Measurements from ENCODE around the gene MOGAT2.

Gene MOGAT2

DNA sequence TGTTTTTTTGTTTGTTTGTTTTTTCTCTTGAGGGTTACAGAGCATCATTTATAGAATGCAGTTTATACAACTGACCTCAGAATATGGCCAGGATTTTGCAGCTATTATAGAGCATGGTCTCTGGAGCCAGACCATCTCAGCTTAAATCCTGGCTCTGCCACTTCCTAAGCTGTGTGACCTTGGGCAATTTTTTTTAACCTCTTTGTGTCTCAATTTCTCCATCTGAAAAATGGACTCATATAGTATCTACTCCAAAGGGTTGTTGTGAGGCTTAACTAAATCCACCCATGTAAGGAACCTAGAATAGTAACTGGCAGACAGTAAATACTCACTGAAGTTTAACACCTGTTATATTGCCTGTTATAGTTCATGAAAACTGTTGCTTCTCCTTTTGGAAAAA, 42.6 kb downstream of the MOGAT2 start:
- DNase-seq, result no peak

DNA sequence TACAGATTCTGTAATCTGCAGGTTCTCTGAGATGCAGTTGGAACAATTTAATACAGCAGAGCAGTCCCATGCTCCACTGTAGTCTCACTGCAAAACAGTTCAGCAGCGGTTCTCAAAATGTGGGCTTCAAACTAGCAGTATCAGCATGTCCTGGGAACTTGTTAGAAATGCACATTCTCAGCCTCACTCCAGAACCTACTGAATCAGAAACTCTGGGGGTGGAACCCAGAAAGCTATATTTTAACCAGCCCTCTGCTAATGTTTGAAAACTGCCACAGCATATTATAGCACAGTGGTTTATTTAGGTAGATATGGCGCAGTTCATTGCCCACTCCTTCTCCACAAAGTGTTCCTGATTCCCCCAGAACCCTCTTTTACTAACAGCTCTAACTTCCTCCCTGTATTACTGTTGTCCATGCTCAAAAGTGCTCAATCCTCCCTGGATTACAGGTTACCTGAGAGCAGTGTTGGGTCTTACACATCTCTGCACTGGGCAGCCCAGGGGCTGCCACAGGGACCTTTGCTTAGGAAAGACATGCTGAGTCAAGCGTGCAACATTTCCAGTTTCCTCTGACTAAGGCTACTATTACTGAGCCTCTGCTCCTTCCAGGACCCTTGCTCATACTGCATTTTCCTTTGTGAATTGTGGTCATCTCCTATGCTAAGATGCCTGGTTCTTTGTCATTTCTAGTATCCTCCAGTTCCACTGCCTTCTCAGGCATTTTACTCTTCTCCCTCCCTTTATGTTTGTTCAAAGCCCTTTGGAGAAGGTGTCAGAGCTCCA, 43.3 kb downstream of the MOGAT2 start:
- no peak for DNase-seq

DNA sequence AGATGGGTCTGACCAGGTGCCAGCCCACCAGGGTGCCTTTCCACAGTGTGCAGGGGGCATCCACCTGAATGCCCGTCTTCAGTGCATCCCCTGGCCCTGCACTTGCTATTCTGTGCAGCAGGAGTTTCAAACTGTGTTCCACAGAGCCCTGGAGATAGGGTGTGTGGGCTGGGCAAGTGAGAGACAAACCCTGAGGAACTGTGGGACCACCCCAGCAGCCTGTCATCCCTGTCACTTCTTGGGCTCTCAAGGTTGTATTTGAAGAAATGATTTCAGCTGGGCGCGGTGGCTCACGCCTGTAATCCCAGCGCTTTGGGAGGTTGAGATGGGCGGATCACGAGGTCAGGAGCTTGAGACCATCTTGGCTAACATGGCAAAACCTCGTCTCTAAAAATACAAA, 44.5 kb downstream of the MOGAT2 start:
- no peak for DNase-seq

DNA sequence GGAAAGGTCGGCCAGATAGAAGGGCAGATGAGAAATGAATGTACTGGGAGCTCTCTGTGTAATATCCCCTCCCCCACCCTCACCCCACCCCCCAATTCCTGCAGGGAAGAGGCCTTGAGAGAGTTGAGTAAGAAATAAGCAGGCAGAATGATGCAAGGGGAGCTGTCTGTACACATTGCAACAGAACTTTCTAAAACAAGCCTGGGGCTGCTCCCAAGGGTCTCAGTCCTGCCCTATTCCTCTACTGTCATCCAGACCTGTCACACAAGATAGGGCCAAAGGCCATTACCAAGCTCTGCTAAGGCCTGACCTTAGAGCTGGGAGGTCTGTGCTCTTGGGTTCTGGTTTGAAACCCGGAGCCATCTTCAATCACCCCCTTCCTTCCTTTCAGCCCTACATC, 45.2 kb downstream of the MOGAT2 start:
- no peak for DNase-seq

DNA sequence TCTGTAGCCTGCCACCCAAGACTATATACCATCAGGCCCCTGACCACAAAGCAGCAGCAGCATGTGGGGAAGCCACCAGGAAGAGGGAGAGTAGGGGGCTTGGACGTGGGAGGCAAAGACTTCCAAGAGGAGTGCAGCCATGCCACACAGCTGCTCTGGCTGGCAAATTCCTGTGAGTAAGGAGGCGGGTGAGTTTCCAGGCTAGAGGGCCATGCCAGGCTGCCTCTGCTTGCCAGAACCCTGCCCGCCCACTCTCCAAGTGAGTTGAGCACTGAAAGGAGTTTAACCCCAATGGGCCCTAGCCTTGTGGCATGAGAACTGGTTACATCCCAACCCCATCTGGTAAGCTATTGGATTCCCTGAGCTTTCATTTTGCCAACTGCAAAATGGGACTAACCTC, 46.2 kb downstream of the MOGAT2 start:
- DNase-seq, result no peak

DNA sequence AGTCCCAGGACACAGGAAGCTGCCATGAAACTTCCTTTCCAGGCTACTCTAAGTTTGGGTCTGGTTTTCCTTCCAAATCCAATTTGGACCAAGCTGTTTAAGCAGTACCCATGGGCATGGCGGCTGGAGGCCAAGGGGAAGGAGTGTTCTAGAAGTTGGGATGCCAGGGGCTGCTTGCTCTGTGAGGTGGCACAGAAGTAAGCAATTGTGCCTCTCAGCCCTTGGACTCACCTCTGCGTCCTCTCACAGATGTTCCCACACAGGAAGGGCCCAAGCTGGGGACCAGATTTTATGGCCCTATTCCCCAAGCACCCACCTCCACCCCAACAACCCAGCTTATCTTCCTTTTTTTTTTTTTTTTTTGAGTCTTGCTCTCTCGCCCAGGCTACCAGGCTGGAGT, 47.5 kb downstream of the MOGAT2 start:
- no peak for DNase-seq

DNA sequence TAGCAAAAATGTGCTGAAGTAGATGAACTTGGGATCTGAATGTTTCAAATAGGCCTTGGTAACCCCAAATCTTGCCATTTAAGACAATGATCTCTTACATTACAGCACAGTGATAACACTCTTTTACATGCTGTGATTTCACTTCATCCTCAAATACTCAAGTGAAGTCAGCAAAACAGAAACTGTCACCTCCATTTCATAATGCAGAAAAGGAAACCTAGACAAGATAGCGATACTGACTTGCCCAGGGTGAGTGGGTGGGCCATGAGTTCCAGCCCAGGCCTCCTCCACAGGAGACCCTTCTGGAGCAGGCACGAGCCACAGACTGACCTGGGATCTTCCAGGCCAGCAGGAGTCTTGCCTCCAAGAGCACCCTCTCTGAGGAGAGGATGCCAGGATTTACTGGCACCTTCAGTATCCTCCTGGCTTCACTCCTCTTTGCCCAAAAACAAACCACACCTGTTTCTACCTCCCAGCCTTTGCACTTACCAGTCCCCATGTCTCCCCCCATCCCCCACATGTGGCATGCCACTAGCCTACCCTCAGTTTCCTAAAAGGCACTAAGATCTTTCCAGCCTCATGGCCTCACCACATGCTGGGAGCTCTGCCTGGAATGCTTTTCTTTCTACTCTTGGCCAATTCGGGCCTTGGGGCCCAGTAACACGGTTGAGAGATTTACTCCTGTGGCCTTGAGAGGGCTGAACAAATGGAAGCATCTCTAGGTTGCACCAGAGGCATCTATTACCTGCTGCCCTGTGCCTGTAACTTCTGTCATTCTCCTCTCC, 49.0 kb downstream of the MOGAT2 start:
- DNase-seq, result no peak

DNA sequence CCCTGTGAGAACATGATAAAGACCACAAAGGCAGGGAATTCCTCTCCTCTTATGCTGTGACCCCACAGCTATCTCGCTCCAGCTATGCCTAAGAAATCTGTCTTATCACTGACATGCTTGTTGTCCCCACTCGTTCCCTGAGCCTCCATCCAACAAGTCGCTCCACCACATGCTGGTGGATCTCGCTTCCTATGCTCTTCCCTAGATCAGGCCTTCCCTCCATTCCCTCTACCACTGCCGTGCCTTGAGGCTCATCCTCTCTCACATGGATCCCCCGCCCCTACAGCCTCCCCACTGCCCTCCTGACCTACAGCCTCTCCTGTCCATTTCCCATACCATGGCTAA, 49.6 kb downstream of the MOGAT2 start:
- no peak for DNase-seq

DNA sequence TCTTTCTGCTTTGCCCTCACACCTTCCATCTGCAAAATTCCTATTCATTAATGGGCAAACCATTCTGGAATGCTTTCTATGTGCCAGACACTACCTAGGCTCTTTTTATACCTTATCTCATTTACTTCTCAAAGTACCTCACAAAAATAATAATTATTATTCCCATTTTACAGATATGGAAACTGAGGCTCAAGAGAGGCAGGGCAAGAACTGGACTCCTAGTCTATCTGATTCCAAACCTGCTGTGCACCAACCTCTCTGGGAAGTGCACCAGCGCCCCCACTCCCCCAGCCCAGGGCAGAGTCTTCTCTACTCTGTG, 50.1 kb downstream of the MOGAT2 start:
- no peak for DNase-seq

DNA sequence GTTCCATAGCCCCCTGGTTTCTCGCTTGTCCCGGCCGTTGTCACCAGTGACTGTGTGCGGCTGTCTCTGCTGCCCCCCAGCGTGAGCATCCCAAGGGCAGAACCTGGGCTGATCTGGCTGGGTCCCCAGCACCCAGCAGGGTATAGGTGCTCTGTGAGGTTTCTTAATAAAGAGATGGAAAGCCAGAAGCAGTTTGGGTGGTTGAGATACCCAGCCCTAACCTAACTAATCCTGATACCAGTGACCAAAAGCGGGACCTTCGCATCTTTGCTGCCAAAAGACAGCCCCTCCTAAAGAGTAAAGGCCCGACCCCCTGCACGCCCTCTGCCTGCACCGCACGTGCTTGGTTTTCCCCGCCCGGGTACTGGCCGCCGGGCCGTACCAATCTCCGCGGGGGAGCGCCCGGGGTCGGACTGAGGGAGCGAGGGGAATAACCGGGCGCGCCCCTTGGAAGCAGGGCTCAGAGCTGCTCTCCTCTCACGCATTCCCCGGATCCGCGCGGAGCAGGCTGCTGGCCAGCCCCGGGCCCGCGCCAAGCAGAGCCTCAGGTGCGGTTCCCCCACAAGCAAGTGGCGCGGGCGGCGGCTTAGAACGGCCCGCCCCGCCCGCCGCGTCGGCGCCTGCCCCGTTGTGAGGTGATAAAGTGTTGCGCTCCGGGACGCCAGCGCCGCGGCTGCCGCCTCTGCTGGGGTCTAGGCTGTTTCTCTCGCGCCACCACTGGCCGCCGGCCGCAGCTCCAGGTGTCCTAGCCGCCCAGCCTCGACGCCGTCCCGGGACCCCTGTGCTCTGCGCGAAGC, 50.7 kb downstream of the MOGAT2 start, which contains the start of gene DGAT2:
Gene DGAT2, plus strand, starts transcription at position 667 of the 797 bp plus-strand sequence. CDS start 214 bp downstream, outside the sequence.
- DNase-seq, result peak; percentile 46

DNA sequence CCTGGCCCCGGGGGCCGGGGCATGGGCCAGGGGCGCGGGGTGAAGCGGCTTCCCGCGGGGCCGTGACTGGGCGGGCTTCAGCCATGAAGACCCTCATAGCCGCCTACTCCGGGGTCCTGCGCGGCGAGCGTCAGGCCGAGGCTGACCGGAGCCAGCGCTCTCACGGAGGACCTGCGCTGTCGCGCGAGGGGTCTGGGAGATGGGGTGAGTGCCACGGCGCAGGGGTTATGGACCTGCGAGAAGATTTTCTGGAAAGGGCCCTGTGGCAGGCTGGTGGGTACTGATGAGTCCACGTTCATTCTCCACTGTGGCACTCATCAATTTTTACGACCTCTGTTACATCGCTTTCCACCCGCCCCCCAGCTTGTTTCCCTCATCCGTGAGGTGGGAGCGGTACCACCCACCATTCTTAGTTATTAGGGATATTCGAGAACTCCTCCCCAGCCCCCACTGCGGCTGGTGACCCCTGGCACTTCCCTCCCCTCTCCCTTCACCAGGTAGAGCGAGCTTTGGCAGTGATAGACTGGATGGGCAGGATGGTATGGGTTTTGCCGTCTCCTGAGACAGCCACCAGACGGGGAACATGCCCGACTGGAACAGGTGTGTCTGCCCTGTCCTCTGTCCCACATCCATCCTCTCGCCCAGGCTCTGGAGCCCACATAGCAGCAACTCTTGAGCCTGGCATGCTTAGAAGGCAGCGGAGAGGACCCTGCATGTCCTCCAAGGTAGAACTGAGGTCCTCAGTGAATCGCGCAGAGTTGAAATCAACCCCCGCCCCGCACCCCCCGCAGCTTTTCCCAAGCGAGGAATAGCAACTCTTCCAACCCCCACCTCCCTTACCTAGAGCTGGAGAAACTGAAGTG, 51.5 kb downstream of the MOGAT2 start:
- no peak for DNase-seq

DNA sequence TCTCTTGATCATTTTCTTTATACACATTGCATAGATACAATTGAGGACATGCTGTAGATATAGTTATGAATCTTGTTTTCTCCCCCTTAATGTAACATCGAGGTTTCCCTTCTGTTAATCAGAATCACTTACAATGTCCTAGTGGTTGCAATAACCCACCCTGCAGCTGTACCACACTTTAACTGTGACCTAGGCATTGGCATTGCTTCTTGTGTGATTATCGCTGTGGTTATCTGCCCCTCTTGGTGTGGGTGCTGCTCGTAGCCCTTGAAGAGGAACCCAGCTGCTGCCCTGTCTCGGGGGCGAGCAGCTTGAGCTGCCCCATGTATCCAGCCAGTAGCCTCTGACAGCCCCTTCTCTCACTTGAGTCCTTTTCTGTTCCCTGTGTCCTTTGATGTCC, 52.5 kb downstream of the MOGAT2 start:
- no peak for DNase-seq

DNA sequence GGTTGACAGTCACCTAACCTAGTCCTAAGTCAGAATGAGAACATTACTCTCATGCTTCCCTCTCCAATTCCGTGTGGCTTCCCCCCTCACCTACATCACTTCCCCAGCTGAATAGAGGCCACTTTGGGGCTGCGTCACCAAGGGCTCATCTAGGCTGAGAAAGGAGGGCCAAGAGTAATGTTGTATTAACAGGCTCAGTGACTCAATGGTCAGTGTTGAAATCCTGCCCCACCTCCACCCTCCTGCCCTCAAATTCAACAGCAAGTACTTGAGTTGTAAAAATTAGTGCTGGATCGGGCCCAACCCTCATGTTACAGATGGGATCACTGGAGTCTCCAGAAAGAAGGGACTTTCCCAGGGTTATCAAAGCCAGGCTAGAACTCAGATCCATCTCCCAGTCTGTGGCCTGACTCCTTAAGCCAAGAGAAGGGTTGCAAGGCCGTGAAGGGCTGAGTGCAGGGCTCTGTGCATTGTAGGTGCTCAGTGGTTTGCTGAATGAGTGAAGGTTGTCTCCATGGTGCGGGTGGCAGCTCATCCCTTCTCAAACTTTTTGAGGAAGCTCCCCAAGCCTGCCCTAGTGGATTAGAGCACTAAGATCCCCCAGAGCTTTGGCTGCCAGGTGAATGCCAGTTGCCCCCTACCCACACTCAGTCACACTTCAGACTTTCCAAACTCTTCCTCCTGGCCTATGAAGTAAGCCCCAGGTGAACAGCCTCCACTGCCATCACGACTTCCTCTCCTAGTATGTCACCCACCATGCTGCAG, 54.2 kb downstream of the MOGAT2 start:
- DNase-seq, result no peak

DNA sequence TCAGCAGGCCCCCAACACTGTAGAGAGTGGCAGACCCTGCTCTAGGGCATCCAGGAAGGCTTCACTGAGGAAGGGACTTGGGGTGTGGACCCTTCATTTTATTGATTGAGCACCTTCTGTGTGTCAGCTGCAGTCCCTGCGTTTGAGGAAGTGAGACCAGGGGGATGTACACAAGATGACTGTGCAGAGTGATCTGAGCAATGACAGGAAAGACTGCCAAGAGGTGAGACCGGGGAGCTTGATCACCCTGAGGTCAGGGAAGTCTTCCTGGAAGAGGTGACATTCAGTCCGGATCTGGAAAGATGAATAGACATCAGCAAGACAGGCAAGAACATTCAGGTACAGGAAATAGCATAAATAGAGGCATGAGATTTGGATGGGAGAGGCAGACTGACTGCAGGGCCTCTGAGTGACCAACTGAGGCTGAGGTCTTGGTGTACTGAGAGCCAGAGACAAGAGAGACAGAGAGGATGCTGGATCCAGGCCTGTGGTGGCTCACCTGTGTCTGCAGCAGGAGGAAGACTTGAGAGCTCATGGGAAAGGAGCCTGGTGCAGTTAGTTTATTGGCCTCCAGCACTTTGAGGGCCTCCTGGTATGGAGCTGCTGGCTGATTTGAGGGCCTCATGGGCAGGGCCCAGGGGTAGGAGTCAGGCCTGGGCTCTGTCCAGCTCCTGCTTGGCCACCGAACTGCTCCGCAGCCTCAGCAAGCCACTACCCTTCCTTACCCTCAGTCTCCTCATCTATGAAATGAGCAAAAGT, 56.1 kb downstream of the MOGAT2 start:
- no peak for DNase-seq

DNA sequence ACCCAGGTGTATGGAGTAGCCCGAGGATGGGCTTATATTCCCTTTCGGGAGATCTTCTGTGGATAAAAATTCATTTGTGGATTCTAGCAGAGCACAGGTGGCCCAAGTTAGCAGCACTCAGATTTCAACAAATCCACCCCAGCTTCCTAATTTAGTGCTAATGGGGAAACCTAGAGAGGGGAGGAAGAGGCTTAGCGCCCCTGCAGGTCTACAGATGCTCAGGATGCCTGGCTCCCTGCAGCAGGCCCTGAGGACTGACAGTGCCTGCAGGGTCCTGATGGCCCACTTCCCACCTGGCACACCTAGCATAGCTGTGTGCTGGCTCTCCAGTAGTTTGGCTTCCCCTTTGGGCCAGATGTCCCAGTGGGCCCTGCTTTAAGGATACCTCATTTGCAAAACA, 57.4 kb downstream of the MOGAT2 start:
- DNase-seq, result no peak

DNA sequence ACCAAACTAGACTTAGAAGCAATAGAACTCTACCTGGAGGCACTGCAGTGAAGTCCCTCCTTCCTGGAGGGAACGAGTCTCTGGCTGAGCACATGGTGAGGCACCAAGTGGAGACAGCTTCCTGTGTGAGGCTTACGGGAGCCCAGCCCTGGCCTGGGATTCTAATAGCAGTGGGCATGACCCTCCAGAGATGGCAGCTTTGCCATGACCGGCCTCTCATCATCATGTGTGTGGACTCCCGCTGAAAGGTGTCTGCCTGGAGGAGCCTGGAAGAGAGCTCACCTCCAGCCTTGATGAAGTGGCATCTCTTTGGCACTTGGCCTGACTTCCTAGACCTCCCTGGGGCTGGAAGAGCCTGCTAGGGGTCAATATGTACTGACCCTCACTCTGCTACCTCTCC, 58.9 kb downstream of the MOGAT2 start:
- no peak for DNase-seq

DNA sequence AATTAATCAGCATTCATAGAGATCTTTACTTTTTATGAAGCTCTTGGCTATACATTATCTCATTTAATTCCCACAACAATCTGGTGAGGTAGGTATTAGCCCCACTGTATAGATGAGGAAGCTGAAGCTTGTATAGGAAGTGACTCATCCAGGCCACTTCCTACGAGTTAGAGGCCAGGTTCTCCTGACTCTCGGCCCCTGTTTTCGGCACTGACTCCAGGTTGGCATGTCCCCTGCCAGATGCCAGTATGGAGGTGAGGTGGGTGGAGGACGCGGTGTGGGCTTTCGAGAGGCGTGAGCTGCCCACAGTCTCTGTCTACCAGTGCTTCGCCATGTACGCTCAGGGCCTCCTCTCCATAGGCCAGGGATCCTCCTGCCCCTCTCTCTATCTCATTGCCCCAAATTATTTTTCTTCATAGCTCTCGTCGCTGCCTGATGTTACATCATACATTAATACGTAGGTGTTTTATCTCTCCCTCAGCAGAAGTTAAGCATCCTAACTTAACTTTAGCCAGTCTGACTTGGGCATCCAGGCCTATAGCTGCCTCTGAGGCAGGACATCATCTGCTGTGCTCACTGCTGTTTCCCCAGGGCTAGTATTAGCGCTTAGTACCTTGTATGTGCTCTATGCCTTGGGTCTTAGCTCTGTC, 59.9 kb downstream of the MOGAT2 start:
- no peak for DNase-seq

DNA sequence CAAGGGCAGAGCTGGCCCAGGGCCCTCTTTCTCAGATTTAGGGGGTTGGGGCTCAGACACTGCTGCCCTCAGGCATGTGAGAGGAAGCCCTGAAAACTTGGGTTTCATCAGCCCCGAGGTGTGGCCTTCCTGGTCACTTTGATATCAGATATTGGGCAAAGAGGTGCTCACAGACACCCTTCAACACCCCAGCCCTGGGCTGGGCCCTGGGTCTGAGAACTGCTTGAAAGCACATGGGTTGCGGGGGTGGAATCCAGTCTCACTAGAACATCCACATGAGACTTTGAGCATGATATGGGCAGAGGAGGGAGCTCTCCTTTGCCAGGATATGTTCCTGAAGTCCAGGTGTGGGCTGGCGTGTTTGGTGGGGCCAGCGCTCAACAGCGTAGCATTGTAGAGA, 61.3 kb downstream of the MOGAT2 start:
- no peak for DNase-seq

DNA sequence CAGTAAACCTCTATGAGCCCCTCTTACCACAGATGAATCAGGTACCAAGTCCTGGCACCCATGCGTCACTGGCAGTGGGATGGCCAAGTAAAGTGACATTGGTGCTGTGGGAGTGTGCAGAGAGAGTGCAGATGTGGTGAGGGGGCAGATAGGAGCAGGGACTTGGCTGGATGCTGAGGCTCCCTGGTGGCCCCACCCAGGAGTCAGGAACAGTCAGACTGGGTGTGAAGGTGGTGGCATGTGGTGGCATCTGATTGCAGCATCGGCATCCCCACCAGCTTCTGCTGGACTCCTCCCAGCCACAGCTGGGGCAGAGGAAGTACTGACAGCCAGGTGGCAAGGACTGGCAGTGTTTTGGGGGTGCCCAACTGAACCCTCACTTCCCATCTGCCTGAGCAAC, 62.3 kb downstream of the MOGAT2 start:
- no peak for DNase-seq

DNA sequence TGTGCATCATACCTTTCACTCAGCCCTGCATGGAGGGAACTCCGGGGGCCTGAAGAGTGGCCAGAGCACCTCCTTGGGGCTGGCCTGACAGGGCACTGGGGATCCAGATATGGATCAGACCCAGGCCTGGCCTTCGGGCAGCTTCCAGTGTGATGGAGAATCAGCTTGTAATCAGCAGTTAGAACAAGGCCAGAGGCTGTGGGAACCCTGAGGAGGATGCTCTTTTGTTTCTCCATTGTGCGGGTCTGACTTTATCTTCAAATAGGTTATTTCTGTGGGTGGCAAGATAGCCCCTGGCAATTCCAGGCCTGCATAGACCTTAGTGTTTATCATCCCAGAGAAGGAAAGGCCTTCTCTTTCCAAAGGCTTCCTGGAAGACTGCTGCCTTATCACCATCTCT, 63.2 kb downstream of the MOGAT2 start:
- no peak for DNase-seq

DNA sequence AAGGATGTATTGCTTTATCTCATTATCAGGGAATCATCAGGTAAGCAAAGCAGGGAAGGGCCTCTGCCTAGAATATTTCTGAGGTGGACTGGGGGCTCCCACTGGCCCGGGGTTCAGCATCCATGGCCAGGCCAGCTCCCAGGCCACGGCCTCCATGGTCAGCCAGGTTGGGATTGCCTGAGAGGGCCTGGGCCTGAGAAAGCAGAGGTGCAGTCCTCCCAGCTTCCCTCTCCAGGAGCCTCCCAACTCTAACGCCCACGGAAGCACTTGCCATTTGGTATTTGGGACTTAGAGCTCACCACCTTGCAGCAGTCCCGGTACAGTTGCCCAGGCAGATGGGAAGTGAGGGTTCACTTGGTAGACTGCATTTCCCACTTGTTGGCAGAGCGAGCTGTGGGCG, 63.7 kb downstream of the MOGAT2 start:
- no peak for DNase-seq
